CD4-positive, alpha-beta T cell (primary cell): ENCODE measurements around the gene UNC50. TPM values are rescaled to one million over a fixed set of nuclear protein-coding genes. Genes with fewer than 3 reads are reported as not detected.
A peak's percentile ranks its signal among the peaks of the same experiment; 100 is the strongest.
"Not testable (repeated sequence)": the region's sequence is repeated elsewhere in the genome, so short reads cannot be mapped to it uniquely, and the experiment has no call there.

Experiments
- ATAC-seq: fragments of 200-7000 bp; cut with Tn5 transposase; one replicate; pipeline ENCODE4 v1.10.0; 2022; ENCODE audit warnings: mild to moderate bottlenecking; ENCODE audit not compliant: poor library complexity
- CTCF ChIA-PET: fragments of 350-600 bp; sonication (Branson Sonifier 250); formaldehyde crosslinking; loops from one replicate; lab custom pipeline; 2021; ENCODE audit warnings: antibody characterized with exemption, inconsistent platforms; lab: Charles Lee
- POLR2A ChIA-PET: fragments of 350-600 bp; sonication (Branson Sonifier 250); formaldehyde crosslinking; loops from one replicate; lab custom pipeline; 2021; ENCODE audit warnings: antibody characterized with exemption, inconsistent platforms; lab: Charles Lee
- DNase-seq, 14 experiments: peaks; one replicate each; pipeline ENCODE4 v3.0.0-alpha.2; 2013 to 2020; ENCODE audit warnings: mixed read lengths in 2 of 14
- H3K27ac ChIP-seq, 2 donors: one replicate each; pipeline versions ENCODE4 v1.5.1 to v1.7.0; 2013; ENCODE audit warnings: low read length in 2 of 2, low read depth in 1 of 2, mild to moderate bottlenecking in 1 of 2
- H3K27me3 ChIP-seq, 2 experiments: 1 replicate in 1 of 2; 2 replicates in 1 of 2; pipeline versions ENCODE4 v1.6.1 to v1.7.0; 2013; ENCODE audit warnings: low read length in 2 of 2, control low read depth in 1 of 2, mild to moderate bottlenecking in 1 of 2, moderate library complexity in 1 of 2; ENCODE audit not compliant: insufficient read depth in 2 of 2, control insufficient read depth in 1 of 2
- H3K36me3 ChIP-seq: one replicate; pipeline ENCODE4 v1.6.1; 2013; ENCODE audit warnings: low read length, control low read depth; ENCODE audit not compliant: insufficient read depth
- H3K4me1 ChIP-seq: one replicate; pipeline ENCODE4 v1.6.1; 2013; ENCODE audit warnings: low read length, control low read depth; ENCODE audit not compliant: insufficient read depth
- H3K4me3 ChIP-seq: one replicate; pipeline ENCODE4 v1.5.1; 2013; ENCODE audit warnings: mild to moderate bottlenecking, low read length, moderate library complexity
- H3K9me3 ChIP-seq, 2 experiments: 1 replicate in 1 of 2; 2 replicates in 1 of 2; pipeline versions ENCODE4 v1.6.1 to v1.7.0; 2013; ENCODE audit warnings: low read length in 2 of 2, mild to moderate bottlenecking in 2 of 2, control low read depth in 1 of 2, moderate library complexity in 1 of 2; ENCODE audit not compliant: control insufficient read depth in 1 of 2, insufficient read depth in 1 of 2
- H3K27ac Mint-ChIP-seq: one replicate; pipeline ENCODE4 v1.8.0; 2020; ENCODE audit warnings: mixed read lengths
- H3K27me3 Mint-ChIP-seq: one replicate; pipeline ENCODE4 v1.8.0; 2021; ENCODE audit warnings: mixed read lengths
- H3K36me3 Mint-ChIP-seq: one replicate; pipeline ENCODE4 v1.8.0; 2021; ENCODE audit warnings: low read depth, mixed read lengths
- H3K4me1 Mint-ChIP-seq: one replicate; pipeline ENCODE4 v1.8.0; 2021; ENCODE audit warnings: low read depth, mixed read lengths
- H3K4me3 Mint-ChIP-seq: one replicate; pipeline ENCODE4 v1.8.0; 2020; ENCODE audit warnings: mild to moderate bottlenecking, mixed read lengths
- H3K9me3 Mint-ChIP-seq: one replicate; pipeline ENCODE4 v1.8.0; 2020; ENCODE audit warnings: mixed read lengths
- intact Hi-C, 2 experiments: fragments of 100-400 bp; cut with DNase I in 1 of 2; cut with micrococcal nuclease in 1 of 2; formaldehyde crosslinking; loops; one replicate each; pipeline versions ENCODE4 v1.15.1 to v1.9.0; 2023 to 2025; cut with DNase I, micrococcal nuclease
- total RNA-seq, 174 experiments: library from RNA in 2 of 174; stranded (reverse) in 2 of 174; gene quantifications; one replicate each; pipeline ENCODE4 v1.2.3 and lab custom pipeline; 2021 to 2026
- TF ChIP-seq, protein P1 (sequence below): fragments of 200-600 bp; IDR thresholded peaks from one replicate; pipeline ENCODE4 v1.8.0; 2022; ENCODE audit warnings: antibody characterized with exemption, mild to moderate bottlenecking

The UNC50 gene
- total RNA-seq, 2 experiments from 2014 or later, result 17.1 to 17.5 TPM

DNA sequence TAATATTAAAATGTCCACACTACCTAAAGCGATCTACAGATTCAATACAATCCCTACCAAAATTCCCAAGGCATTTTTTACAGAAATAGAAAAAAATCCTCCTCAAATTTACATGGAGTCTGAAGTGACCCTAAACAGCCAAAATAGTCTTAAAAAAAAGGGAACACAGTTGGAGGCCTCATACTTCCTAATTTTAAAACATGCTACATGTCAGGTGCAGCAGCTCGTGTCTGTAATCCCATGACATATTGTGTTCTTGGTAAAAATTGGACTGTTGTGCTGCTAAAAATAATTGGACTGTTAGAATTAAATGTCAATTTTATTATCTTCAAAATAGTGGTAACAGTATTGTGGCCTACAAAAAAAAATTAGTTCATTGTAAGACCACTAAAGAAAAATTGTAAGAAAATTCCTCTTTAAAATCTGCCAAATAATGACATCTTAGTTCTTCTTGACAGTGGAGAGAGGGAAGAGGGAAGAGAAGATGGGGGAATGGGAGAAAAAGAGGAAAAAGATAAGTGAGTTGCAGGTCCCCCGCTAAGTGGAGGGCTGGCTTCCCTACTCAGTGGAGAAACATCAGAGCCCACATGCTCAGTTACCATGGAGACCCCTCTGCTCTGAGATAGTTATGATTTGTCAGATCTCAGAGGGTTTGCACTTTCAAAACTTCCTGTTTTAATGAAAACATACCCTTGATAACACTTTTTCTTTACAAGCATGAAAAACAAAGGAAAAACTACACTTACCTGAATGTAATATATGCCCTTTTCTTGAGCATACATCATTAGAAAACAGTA lies 46.5 kb downstream of the UNC50 start:
- peaks cover 86% of the 10 kb centered on the region for H3K36me3 Mint-ChIP-seq
- H3K27ac Mint-ChIP-seq, result peak overlapping the region; percentile 92
- intact Hi-C loops, result no loop called here
- no peaks in the 10 kb centered on the region for H3K27me3 ChIP-seq
- H3K4me1 Mint-ChIP-seq, result peaks cover 93% of the 10 kb centered on the region
- peak overlapping the region; percentile 68 to 79 for H3K27ac ChIP-seq
- peaks cover 3% of the 10 kb centered on the region for H3K9me3 Mint-ChIP-seq
- POLR2A ChIA-PET, result interaction anchor here (0.8 to 1.8 kb wide), 3 partner anchors 10 to 50 kb away, joined by 3 to 10 read pairs (median 3); no protein-coding TSS in a partner anchor
- H3K27me3 Mint-ChIP-seq, result no peaks in the 10 kb centered on the region
- peak overlapping the region; percentile 81 for H3K4me3 Mint-ChIP-seq
- H3K9me3 ChIP-seq, result peaks cover 0 to 6% of the 10 kb centered on the region in 2 experiments
- peaks cover 27% of the 10 kb centered on the region for H3K4me1 ChIP-seq
- H3K4me3 ChIP-seq, result no peak overlapping the region
- CTCF ChIA-PET, result no interaction called here
- TF ChIP-seq, protein P1, sequence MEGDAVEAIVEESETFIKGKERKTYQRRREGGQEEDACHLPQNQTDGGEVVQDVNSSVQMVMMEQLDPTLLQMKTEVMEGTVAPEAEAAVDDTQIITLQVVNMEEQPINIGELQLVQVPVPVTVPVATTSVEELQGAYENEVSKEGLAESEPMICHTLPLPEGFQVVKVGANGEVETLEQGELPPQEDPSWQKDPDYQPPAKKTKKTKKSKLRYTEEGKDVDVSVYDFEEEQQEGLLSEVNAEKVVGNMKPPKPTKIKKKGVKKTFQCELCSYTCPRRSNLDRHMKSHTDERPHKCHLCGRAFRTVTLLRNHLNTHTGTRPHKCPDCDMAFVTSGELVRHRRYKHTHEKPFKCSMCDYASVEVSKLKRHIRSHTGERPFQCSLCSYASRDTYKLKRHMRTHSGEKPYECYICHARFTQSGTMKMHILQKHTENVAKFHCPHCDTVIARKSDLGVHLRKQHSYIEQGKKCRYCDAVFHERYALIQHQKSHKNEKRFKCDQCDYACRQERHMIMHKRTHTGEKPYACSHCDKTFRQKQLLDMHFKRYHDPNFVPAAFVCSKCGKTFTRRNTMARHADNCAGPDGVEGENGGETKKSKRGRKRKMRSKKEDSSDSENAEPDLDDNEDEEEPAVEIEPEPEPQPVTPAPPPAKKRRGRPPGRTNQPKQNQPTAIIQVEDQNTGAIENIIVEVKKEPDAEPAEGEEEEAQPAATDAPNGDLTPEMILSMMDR, result no peak
- peak in 6 of 14 experiments; percentile 31 to 79 (median 66) for DNase-seq
- peak; percentile 63 for ATAC-seq
- H3K36me3 ChIP-seq, result peaks cover 41% of the 10 kb centered on the region

- H3K4me3 ChIP-seq, result no peak overlapping the region
- ChIA-PET CTCF (interaction anchor here (0.6 to 2.2 kb wide), 13 partner anchors 9 to 179 kb away, joined by 3 to 7 read pairs (median 3); partner anchors contain the start of gene MGAT4A), POLR2A (interaction anchor here (0.6 to 9.5 kb wide), 12 partner anchors 8 to 498 kb away, joined by 3 to 141 read pairs (median 4); partner anchors contain the start of genes LIPT1, MGAT4A and TSGA10)
- H3K27me3 ChIP-seq, result no peaks in the 10 kb centered on the region
- peak overlapping the region; percentile 73 for H3K4me3 Mint-ChIP-seq
- ATAC-seq, result peak; percentile 76
- peak in 9 of 14 experiments; percentile 12 to 75 (median 32) for DNase-seq
- H3K4me1 ChIP-seq, result peaks cover 34% of the 10 kb centered on the region
- peak overlapping the region; percentile 68 to 79 for H3K27ac ChIP-seq
- TF ChIP-seq, protein P1, result no peak
- intact Hi-C loops, result loop anchor here in 1 of 2 experiments (1.0 to 2.0 kb wide), 3 partner anchors 8 to 114 kb away; no protein-coding TSS in a partner anchor
- H3K27me3 Mint-ChIP-seq, result no peaks in the 10 kb centered on the region
- H3K9me3 Mint-ChIP-seq, result no peaks in the 10 kb centered on the region
- peaks cover 28% of the 10 kb centered on the region for H3K36me3 ChIP-seq
- no peaks in the 10 kb centered on the region for H3K9me3 ChIP-seq
- peaks cover 95% of the 10 kb centered on the region for H3K4me1 Mint-ChIP-seq
- peaks cover 86% of the 10 kb centered on the region for H3K36me3 Mint-ChIP-seq
- peak overlapping the region; percentile 92 for H3K27ac Mint-ChIP-seq
These were observed 48.4 kb downstream of the UNC50 start for GRCh38 chr2:98656800-98657199.

DNA sequence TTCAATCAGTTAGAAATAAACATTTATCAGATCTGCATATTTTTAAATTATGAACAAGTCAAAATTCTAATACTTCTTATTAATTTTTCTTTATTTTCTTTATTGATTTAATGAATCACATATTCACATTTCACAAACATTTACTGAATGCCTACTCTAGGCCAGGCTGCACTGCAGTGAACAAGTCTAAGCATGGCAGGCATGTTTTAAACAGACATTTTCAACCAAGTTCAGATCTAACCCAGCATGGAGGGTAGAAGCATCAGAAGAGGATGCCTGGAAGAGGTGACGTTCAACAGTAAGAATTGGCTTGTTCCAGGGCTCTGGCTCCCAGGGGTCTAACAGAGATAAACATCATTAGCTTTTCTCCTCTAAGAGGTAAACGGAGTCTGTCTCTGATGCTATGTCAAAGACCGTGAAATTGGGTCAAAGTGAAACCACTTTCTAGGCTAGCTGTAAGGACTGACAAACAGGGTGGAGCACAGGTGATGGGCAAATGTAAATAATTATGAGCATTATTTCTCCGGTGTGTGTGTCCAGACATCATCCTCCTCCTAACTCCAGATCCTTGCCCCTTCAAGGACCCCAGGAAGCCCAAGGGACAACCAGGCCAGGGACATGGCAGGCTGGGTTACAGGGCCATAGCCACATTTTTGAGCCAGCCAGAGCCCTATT lies 50.6 kb downstream of the UNC50 start:
- H3K27ac Mint-ChIP-seq, result peak overlapping the region; percentile 92
- peaks cover 34% of the 10 kb centered on the region for H3K4me1 ChIP-seq
- CTCF ChIA-PET, result interaction anchor here (1.4 to 3.4 kb wide), 3 partner anchors 10 to 113 kb away, joined by 4 to 17 read pairs (median 7); no protein-coding TSS in a partner anchor
- TF ChIP-seq, protein P1, result no peak
- ATAC-seq (peak; percentile 9), DNase-seq (peak in 3 of 14 experiments; percentile 59 to 64 (median 60))
- no peaks in the 10 kb centered on the region for H3K9me3 ChIP-seq
- no peaks in the 10 kb centered on the region for H3K9me3 Mint-ChIP-seq
- POLR2A ChIA-PET, result interaction anchor here (0.6 to 9.5 kb wide), 6 partner anchors 12 to 1009 kb away, joined by 3 to 141 read pairs (median 6); partner anchors contain the start of gene MGAT4A
- peak overlapping the region; percentile 84 for H3K4me3 Mint-ChIP-seq
- H3K36me3 ChIP-seq, result peaks cover 22% of the 10 kb centered on the region
- peaks cover 73% of the 10 kb centered on the region for H3K36me3 Mint-ChIP-seq
- H3K27ac ChIP-seq, result peak overlapping the region; percentile 58 to 72
- H3K4me1 Mint-ChIP-seq, result peaks cover 91% of the 10 kb centered on the region
- no peaks in the 10 kb centered on the region for H3K27me3 Mint-ChIP-seq
- no peaks in the 10 kb centered on the region for H3K27me3 ChIP-seq
- intact Hi-C loops, result no loop called here
- peak overlapping the region; percentile 42 for H3K4me3 ChIP-seq

- H3K27me3 Mint-ChIP-seq, H3K27me3 ChIP-seq, H3K9me3 Mint-ChIP-seq, H3K9me3 ChIP-seq, ATAC-seq, intact Hi-C loops: not testable (repeated sequence)
- ChIA-PET CTCF (interaction anchor here (1.4 to 3.4 kb wide), 2 partner anchors 10 to 112 kb away, joined by 4 to 17 read pairs; no protein-coding TSS in a partner anchor), POLR2A (interaction anchor here (0.6 to 9.5 kb wide), 6 partner anchors 13 to 1010 kb away, joined by 3 to 141 read pairs (median 6); partner anchors contain the start of gene MGAT4A)
- peaks cover 90% of the 10 kb centered on the region for H3K4me1 Mint-ChIP-seq
- peak in 3 of 14 experiments; percentile 43 to 56 (median 52) for DNase-seq
- H3K4me3 ChIP-seq, result peak overlapping the region; percentile 42
- peaks cover 21% of the 10 kb centered on the region for H3K36me3 ChIP-seq
- peak overlapping the region; percentile 58 to 72 for H3K27ac ChIP-seq
- H3K36me3 Mint-ChIP-seq, result peaks cover 72% of the 10 kb centered on the region
- H3K4me1 ChIP-seq, result peaks cover 39% of the 10 kb centered on the region
- peak overlapping the region; percentile 84 for H3K4me3 Mint-ChIP-seq
- peak overlapping the region; percentile 92 for H3K27ac Mint-ChIP-seq
These were observed 51.1 kb downstream of the UNC50 start for GRCh38 chr2:98659491-98659840.
